Measurements from ENCODE around the gene MLLT10. TPM values are rescaled to one million over a fixed set of nuclear protein-coding genes. Genes with fewer than 3 reads are reported as not detected.

The MLLT10 gene
- total RNA-seq, 4 donors from 2014 or later, result 40.1 to 57.8 (median 47.5) TPM

- TF ChIP-seq CTCF (IDR thresholded peaks at IDR 0.05; ENCODE audit: low read depth), result no peak
Observed at GRCh38 chr10:21572578-21572977, 38.5 kb downstream of the MLLT10 start.

- TF ChIP-seq CTCF (IDR thresholded peaks at IDR 0.05; ENCODE audit: low read depth), result no peak
Observed at GRCh38 chr10:21579291-21579690, 45.3 kb downstream of the MLLT10 start.

GRCh38 chr10:21584834-21585530, 51.0 kb downstream of the MLLT10 start:
- TF ChIP-seq CTCF (IDR thresholded peaks at IDR 0.05; ENCODE audit: low read depth), result no peak

- no peak for TF ChIP-seq CTCF (IDR thresholded peaks at IDR 0.05; ENCODE audit: low read depth)
Observed at GRCh38 chr10:21587391-21587790, 53.4 kb downstream of the MLLT10 start.

- no peak for TF ChIP-seq CTCF (IDR thresholded peaks at IDR 0.05; ENCODE audit: low read depth)
Observed at GRCh38 chr10:21593986-21594385, 60.0 kb downstream of the MLLT10 start.

- TF ChIP-seq CTCF (IDR thresholded peaks at IDR 0.05; ENCODE audit: low read depth), result no peak
Observed at GRCh38 chr10:21599582-21599981, 65.5 kb downstream of the MLLT10 start.

GRCh38 chr10:21600804-21601433, 66.9 kb downstream of the MLLT10 start:
- no peak for TF ChIP-seq CTCF (IDR thresholded peaks at IDR 0.05; ENCODE audit: low read depth)

Data from subcutaneous adipose tissue (tissue), 4 donors.